HEK293T (cell line): ENCODE measurements around the gene EDEM1.

Experiments
- ARNT ChIP-seq: fragments of 450-650 bp; IDR thresholded peaks from 2 replicates; pipeline ENCODE4 v1.6.1; 2017; ENCODE audit warnings: mild to moderate bottlenecking
- BHLHE40 ChIP-seq: fragments of 450-650 bp; IDR thresholded peaks from 2 replicates; pipeline ENCODE4 v1.6.1; 2016; ENCODE audit warnings: mild to moderate bottlenecking, moderate library complexity, borderline replicate concordance
- CTBP1 ChIP-seq: fragments of 450-650 bp; IDR thresholded peaks from 2 replicates; pipeline ENCODE4 v1.6.1; 2016; ENCODE audit warnings: borderline replicate concordance
- ELF4 ChIP-seq: fragments of 450-650 bp; IDR thresholded peaks from 2 replicates; pipeline ENCODE4 v1.6.1; 2017; ENCODE audit warnings: antibody characterized with exemption
- FOXA1 ChIP-seq: fragments of 450-650 bp; IDR thresholded peaks from 2 replicates; pipeline ENCODE4 v1.6.1; 2016; ENCODE audit warnings: mild to moderate bottlenecking
- FOXK2 ChIP-seq: fragments of 450-650 bp; IDR thresholded peaks from 2 replicates; pipeline ENCODE4 v1.6.1; 2016; ENCODE audit warnings: mild to moderate bottlenecking
- FOXM1 ChIP-seq: fragments of 450-650 bp; IDR thresholded peaks from 2 replicates; pipeline ENCODE4 v1.6.1; 2017; ENCODE audit warnings: mild to moderate bottlenecking, borderline replicate concordance
- HDGF ChIP-seq: fragments of 450-650 bp; IDR thresholded peaks from 2 replicates; pipeline ENCODE4 v1.6.1; 2017; ENCODE audit warnings: antibody characterized with exemption, borderline replicate concordance
- SP1 ChIP-seq: fragments of 450-650 bp; IDR thresholded peaks from 2 replicates; pipeline ENCODE4 v1.6.1; 2017
- SUZ12 ChIP-seq: fragments of 450-650 bp; IDR thresholded peaks from 2 replicates; pipeline ENCODE4 v1.6.1; 2016; ENCODE audit warnings: mild to moderate bottlenecking
- ZNF384 ChIP-seq: fragments of 450-650 bp; IDR thresholded peaks from 2 replicates; pipeline ENCODE4 v1.6.1; 2016

- TF ChIP-seq BHLHE40 (no peak), HDGF (no peak), FOXM1 (no peak), SP1 (no peak), FOXK2 (no peak), ELF4 (no peak), ARNT (no peak), ZNF384 (no peak), SUZ12 (no peak), CTBP1 (no peak), FOXA1 (no peak)
Observed at GRCh38 chr3:5248822-5249221, 61.3 kb downstream of the EDEM1 start.
